ENCODE data around the gene RTN4. TPM values are rescaled to one million over a fixed set of nuclear protein-coding genes. Genes with fewer than 3 reads are reported as not detected.

RTN4 gene
- total and polyA plus RNA-seq, 2 donors from 2014 or later, result 296 to 329 TPM

DNA sequence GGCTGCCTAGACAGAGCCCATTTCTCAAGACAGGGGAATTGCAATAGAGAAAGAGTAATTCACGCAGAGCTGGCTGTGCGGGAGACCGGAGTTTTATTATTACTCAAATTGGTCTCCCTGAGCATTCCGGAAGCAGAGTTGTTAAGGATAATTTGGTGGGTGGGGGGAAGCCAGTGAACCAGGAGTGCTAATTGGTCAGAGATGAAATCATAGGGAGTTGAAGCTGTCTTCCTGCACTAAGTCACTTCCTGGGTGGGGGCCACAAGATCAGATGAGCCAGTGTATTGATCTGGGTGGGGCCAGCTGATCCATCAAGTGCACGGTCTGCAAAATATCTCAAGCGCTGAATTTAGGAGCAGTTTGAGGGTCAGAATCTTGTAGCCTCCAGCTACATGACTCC lies 84.8 kb downstream of the RTN4 start:
- H3K27me3 ChIP-seq (ENCODE audit: control insufficient read depth, insufficient read depth, low read length), result no peaks in the 10 kb centered on the region
- H3K36me3 ChIP-seq (ENCODE audit: control insufficient read depth in 2 of 3, insufficient read depth in 3 of 3, low read length in 3 of 3), result peaks cover 0 to under 1% (median 0%) of the 10 kb centered on the region in 3 donors
- no peak overlapping the region for H3K4me3 ChIP-seq (ENCODE audit: low read length in 3 of 3)
- FAIRE-seq (no peak), DNase-seq (no peak)
- H3K4me1 ChIP-seq (ENCODE audit: control insufficient read depth in 2 of 3, insufficient read depth in 2 of 3, low read depth in 1 of 3, low read length in 3 of 3), result no peaks in the 10 kb centered on the region
- TF ChIP-seq, protein P1, sequence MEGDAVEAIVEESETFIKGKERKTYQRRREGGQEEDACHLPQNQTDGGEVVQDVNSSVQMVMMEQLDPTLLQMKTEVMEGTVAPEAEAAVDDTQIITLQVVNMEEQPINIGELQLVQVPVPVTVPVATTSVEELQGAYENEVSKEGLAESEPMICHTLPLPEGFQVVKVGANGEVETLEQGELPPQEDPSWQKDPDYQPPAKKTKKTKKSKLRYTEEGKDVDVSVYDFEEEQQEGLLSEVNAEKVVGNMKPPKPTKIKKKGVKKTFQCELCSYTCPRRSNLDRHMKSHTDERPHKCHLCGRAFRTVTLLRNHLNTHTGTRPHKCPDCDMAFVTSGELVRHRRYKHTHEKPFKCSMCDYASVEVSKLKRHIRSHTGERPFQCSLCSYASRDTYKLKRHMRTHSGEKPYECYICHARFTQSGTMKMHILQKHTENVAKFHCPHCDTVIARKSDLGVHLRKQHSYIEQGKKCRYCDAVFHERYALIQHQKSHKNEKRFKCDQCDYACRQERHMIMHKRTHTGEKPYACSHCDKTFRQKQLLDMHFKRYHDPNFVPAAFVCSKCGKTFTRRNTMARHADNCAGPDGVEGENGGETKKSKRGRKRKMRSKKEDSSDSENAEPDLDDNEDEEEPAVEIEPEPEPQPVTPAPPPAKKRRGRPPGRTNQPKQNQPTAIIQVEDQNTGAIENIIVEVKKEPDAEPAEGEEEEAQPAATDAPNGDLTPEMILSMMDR (IDR thresholded peaks at IDR 0.05; ENCODE audit: borderline replicate concordance, extremely low read depth, insufficient read depth), result no peak
- intact Hi-C loops (cut with DNase I), result no loop called here
- H3K9ac ChIP-seq (ENCODE audit: low read length in 3 of 3), result no peak overlapping the region
- H3K9me3 ChIP-seq (ENCODE audit: control insufficient read depth in 2 of 3, insufficient read depth in 1 of 3, low read length in 3 of 3), result no peaks in the 10 kb centered on the region
- H3K27ac ChIP-seq (ENCODE audit: low read depth in 2 of 2, low read length in 2 of 2), result no peak overlapping the region

DNA sequence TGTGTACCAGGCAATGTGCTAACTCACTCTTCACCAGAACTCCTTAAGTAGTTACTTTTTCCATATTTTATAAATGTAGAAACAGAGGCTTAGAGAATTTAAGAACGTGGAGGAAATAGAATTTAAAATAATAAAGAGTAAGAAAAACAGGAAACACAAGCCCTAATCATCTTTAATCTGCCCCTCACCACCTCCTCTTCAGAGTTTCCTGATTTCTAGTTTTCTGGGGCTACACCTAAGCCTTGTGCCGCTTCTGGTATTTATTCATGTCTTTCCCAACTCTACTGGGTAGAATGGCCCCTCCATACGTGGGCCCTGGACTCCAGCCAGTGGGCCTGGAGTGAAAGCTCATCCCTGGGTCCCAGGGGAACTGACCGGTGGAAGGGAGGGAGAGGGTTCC lies 85.4 kb downstream of the RTN4 start:
- no peak overlapping the region for H3K4me3 ChIP-seq (ENCODE audit: low read length in 3 of 3)
- no peak for DNase-seq
- no peaks in the 10 kb centered on the region for H3K27me3 ChIP-seq (ENCODE audit: control insufficient read depth, insufficient read depth, low read length)
- no peak overlapping the region for H3K9ac ChIP-seq (ENCODE audit: low read length in 3 of 3)
- no peaks in the 10 kb centered on the region for H3K4me1 ChIP-seq (ENCODE audit: control insufficient read depth in 2 of 3, insufficient read depth in 2 of 3, low read depth in 1 of 3, low read length in 3 of 3)
- no peaks in the 10 kb centered on the region for H3K36me3 ChIP-seq (ENCODE audit: control insufficient read depth in 2 of 3, insufficient read depth in 3 of 3, low read length in 3 of 3)
- no peak for FAIRE-seq
- no peak overlapping the region for H3K27ac ChIP-seq (ENCODE audit: low read depth in 2 of 2, low read length in 2 of 2)
- TF ChIP-seq, protein P1 (IDR thresholded peaks at IDR 0.05; ENCODE audit: borderline replicate concordance, extremely low read depth, insufficient read depth), result no peak
- H3K9me3 ChIP-seq (ENCODE audit: control insufficient read depth in 2 of 3, insufficient read depth in 1 of 3, low read length in 3 of 3), result no peaks in the 10 kb centered on the region
- intact Hi-C loops (cut with DNase I), result no loop called here

DNA sequence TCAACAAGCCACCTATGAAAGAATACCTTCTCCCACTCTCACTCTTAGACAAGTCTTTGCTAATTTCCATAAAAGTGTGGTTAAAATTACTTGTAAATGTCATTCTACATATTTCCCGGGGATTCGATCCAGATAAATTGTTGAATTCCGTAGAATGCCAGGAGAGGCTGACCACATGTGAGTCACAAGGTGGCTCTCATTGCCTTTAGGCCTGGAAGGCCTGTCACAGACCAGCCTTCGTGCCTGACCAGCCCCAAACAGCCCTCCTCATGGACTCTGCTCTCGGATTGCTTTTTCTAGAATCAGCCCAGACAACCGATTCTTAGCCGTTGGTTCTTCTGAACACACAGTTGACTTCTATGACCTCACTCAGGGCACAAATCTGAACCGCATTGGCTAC lies 86.0 kb downstream of the RTN4 start:
- no peaks in the 10 kb centered on the region for H3K9me3 ChIP-seq (ENCODE audit: control insufficient read depth in 2 of 3, insufficient read depth in 1 of 3, low read length in 3 of 3)
- no peaks in the 10 kb centered on the region for H3K36me3 ChIP-seq (ENCODE audit: control insufficient read depth in 2 of 3, insufficient read depth in 3 of 3, low read length in 3 of 3)
- TF ChIP-seq, protein P1 (IDR thresholded peaks at IDR 0.05; ENCODE audit: borderline replicate concordance, extremely low read depth, insufficient read depth), result no peak
- H3K27me3 ChIP-seq (ENCODE audit: control insufficient read depth, insufficient read depth, low read length), result no peaks in the 10 kb centered on the region
- no peak overlapping the region for H3K9ac ChIP-seq (ENCODE audit: low read length in 3 of 3)
- no peaks in the 10 kb centered on the region for H3K4me1 ChIP-seq (ENCODE audit: control insufficient read depth in 2 of 3, insufficient read depth in 2 of 3, low read depth in 1 of 3, low read length in 3 of 3)
- no peak for FAIRE-seq
- H3K4me3 ChIP-seq (ENCODE audit: low read length in 3 of 3), result no peak overlapping the region
- intact Hi-C loops (cut with DNase I), result no loop called here
- DNase-seq, result no peak
- no peak overlapping the region for H3K27ac ChIP-seq (ENCODE audit: low read depth in 2 of 2, low read length in 2 of 2)

DNA sequence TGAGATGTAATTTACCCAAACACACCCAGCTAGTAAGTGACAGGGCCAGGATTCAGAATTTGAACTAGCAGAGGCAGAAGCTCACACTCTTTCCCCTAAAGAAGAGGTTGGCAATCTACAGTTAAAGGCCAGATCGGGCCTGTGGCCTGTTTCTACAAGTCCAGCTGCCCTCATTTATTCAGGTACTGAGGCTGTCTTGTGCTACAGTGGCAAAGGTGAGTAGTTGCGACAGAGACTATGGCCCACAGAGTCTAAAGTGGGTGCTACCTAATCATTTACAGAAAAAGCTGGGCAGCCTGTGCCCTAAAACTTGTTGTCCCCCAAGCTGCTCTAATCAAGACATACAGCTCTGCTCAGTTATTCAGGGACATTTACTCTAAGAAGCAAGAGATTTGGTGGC lies 86.8 kb downstream of the RTN4 start:
- H3K4me1 ChIP-seq (ENCODE audit: control insufficient read depth in 2 of 3, insufficient read depth in 2 of 3, low read depth in 1 of 3, low read length in 3 of 3), result no peaks in the 10 kb centered on the region
- no peaks in the 10 kb centered on the region for H3K9me3 ChIP-seq (ENCODE audit: control insufficient read depth in 2 of 3, insufficient read depth in 1 of 3, low read length in 3 of 3)
- no peaks in the 10 kb centered on the region for H3K27me3 ChIP-seq (ENCODE audit: control insufficient read depth, insufficient read depth, low read length)
- intact Hi-C loops (cut with DNase I), result no loop called here
- no peaks in the 10 kb centered on the region for H3K36me3 ChIP-seq (ENCODE audit: control insufficient read depth in 2 of 3, insufficient read depth in 3 of 3, low read length in 3 of 3)
- DNase-seq, result no peak
- no peak overlapping the region for H3K4me3 ChIP-seq (ENCODE audit: low read length in 3 of 3)
- TF ChIP-seq, protein P1 (IDR thresholded peaks at IDR 0.05; ENCODE audit: borderline replicate concordance, extremely low read depth, insufficient read depth), result no peak
- FAIRE-seq, result no peak
- H3K9ac ChIP-seq (ENCODE audit: low read length in 3 of 3), result no peak overlapping the region
- H3K27ac ChIP-seq (ENCODE audit: low read depth in 2 of 2, low read length in 2 of 2), result no peak overlapping the region
